Measurements from ENCODE around the gene SHKBP1.
"Not testable (repeated sequence)": the region's sequence is repeated elsewhere in the genome, so short reads cannot be mapped to it uniquely, and the experiment has no call there.

The SHKBP1 gene

DNA sequence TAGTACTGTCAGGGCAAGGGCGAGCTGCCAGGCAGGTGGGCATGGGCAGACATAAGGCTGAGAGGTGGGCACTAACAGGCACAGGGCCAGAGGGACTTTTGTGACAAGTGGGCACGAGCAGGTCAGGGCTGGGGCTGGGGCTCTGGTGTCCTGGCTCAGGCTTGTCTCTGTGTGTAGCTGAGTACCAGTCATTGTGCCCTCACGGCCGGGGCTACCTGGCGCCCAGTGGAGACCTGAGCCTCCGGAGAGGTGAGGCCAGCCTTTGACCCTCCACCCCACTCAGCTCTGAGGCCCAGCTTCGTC, 46.1 kb downstream of the SHKBP1 start:
- no peak overlapping the region for H3K4me3 ChIP-seq (ENCODE audit: low read depth in 1 of 2, low read length in 2 of 2)
- no peaks in the 10 kb centered on the region for H3K27me3 ChIP-seq (ENCODE audit: insufficient read depth, low read length, poor library complexity)
- H3K4me2 ChIP-seq (ENCODE audit: insufficient read depth, low read length): no peak overlapping the region
- no peaks in the 10 kb centered on the region for H4K20me1 ChIP-seq (ENCODE audit: insufficient read depth, low read length)
- H3K9ac ChIP-seq (ENCODE audit: low read depth, low read length): no peak overlapping the region
- TF ChIP-seq, protein P1, sequence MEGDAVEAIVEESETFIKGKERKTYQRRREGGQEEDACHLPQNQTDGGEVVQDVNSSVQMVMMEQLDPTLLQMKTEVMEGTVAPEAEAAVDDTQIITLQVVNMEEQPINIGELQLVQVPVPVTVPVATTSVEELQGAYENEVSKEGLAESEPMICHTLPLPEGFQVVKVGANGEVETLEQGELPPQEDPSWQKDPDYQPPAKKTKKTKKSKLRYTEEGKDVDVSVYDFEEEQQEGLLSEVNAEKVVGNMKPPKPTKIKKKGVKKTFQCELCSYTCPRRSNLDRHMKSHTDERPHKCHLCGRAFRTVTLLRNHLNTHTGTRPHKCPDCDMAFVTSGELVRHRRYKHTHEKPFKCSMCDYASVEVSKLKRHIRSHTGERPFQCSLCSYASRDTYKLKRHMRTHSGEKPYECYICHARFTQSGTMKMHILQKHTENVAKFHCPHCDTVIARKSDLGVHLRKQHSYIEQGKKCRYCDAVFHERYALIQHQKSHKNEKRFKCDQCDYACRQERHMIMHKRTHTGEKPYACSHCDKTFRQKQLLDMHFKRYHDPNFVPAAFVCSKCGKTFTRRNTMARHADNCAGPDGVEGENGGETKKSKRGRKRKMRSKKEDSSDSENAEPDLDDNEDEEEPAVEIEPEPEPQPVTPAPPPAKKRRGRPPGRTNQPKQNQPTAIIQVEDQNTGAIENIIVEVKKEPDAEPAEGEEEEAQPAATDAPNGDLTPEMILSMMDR (IDR thresholded peaks at IDR 0.05; ENCODE audit: borderline replicate concordance, extremely low read depth, low read length, poor library complexity, severe bottlenecking): no peak
- TF ChIP-seq EZH2 (IDR thresholded peaks at IDR 0.05; ENCODE audit: borderline replicate concordance, low read depth, low read length, severe bottlenecking): no peak
- ATAC-seq (ENCODE audit: insufficient read depth, low read depth) (no peak), DNase-seq (no peak)
- H3K36me3 ChIP-seq (ENCODE audit: insufficient read depth, low read length): no peaks in the 10 kb centered on the region
- H3K27ac ChIP-seq (ENCODE audit: low read length): no peak overlapping the region
- H2AFZ ChIP-seq (ENCODE audit: low read depth, low read length): no peak overlapping the region
- H3K4me1 ChIP-seq (ENCODE audit: insufficient read depth, low read length): no peaks in the 10 kb centered on the region
- H3K9me3 ChIP-seq (ENCODE audit: insufficient read depth, low read length, severe bottlenecking): no peaks in the 10 kb centered on the region
- H3K79me2 ChIP-seq (ENCODE audit: insufficient read depth, low read length): no peaks in the 10 kb centered on the region

DNA sequence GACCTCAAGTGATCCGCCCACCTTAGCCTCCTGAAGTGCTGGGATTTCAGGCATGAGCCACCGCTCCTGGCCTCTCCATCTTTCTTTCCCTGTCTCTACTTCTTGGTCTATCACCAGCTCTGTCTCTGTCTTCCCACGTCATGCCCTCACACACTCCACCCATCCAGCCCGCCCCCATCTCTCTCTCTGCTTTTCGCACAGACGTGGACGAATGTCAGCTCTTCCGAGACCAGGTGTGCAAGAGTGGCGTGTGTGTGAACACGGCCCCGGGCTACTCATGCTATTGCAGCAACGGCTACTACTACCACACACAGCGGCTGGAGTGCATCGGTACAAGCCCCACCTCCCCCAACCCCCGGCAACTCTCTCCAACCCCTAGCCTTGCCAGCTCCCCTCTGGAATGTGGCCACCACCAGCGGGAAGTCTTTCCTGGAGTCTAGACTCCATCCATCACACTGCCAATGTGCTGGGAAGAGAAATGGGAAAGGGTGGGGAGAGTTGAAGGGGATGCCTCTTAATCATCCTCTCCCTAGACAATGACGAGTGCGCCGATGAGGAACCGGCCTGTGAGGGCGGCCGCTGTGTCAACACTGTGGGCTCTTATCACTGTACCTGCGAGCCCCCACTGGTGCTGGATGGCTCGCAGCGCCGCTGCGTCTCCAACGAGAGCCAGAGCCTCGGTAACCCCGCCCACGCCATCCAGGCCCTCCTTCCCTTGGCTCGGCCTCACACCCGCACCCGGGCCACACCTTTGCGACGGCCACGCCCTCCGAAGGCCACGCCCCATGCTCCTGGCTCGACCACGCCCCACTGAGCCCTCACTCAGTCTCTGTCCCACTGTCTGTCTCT, 47.0 kb downstream of the SHKBP1 start:
- Histone ChIP-seq H3K27me3 (ENCODE audit: insufficient read depth, low read length, poor library complexity) (no peaks in the 10 kb centered on the region), H3K4me1 (ENCODE audit: insufficient read depth, low read length) (no peaks in the 10 kb centered on the region), H3K36me3 (ENCODE audit: insufficient read depth, low read length) (no peaks in the 10 kb centered on the region), H3K79me2 (ENCODE audit: insufficient read depth, low read length) (no peaks in the 10 kb centered on the region), H3K9me3 (ENCODE audit: insufficient read depth, low read length, severe bottlenecking) (no peaks in the 10 kb centered on the region), H3K9ac (ENCODE audit: low read depth, low read length) (no peak overlapping the region), H3K4me3 (ENCODE audit: low read depth in 1 of 2, low read length in 2 of 2) (no peak overlapping the region), H3K4me2 (ENCODE audit: insufficient read depth, low read length) (no peak overlapping the region), H2AFZ (ENCODE audit: low read depth, low read length) (no peak overlapping the region), H4K20me1 (ENCODE audit: insufficient read depth, low read length) (no peaks in the 10 kb centered on the region), H3K27ac (ENCODE audit: low read length) (no peak overlapping the region)
- ATAC-seq (ENCODE audit: insufficient read depth, low read depth) (no peak), DNase-seq (peak; percentile 21)
- TF ChIP-seq, protein P1 (IDR thresholded peaks at IDR 0.05; ENCODE audit: borderline replicate concordance, extremely low read depth, low read length, poor library complexity, severe bottlenecking): no peak
- TF ChIP-seq EZH2 (IDR thresholded peaks at IDR 0.05; ENCODE audit: borderline replicate concordance, low read depth, low read length, severe bottlenecking): no peak

DNA sequence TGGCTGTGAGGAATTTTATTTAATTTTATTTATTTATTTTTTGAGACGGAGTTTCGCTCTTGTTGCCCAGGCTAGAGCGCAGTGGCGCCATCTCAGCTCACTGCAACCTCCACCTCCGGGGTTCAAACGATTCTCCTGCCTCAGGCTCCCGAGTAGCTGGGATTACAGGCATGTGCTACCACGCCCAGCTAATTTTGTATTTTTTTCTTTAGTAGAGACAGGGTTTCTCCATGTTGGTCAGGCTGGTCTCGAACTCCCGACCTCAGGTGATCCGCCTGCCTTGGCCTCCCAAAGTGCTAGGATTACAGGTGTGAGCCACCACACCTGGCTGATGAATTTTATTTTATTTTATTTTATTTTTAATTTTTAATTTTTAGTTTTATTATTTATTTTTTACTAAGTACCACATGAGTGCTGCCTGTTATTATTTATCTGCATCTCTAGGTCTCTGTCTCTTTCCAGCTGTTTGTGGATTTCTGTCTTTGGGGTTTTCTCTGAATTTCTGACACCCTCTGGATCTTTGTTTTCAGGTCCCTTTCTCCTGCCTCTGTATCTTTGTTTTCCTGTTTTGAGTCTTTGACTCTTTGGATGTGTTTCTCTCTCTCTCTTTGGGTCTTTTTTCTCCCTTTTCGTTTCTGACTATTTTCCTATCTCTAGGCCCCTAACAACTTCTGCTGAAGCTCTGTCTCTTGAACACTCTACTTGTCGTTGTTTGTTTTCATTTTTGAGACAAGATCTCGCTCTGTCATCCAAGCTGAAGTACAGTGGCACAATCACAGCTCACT, 47.9 kb downstream of the SHKBP1 start:
- not testable (repeated sequence) for H3K9ac ChIP-seq (ENCODE audit: low read depth, low read length); H3K9me3 ChIP-seq (ENCODE audit: insufficient read depth, low read length, severe bottlenecking); ATAC-seq (ENCODE audit: insufficient read depth, low read depth); H3K27ac ChIP-seq (ENCODE audit: low read length); H3K36me3 ChIP-seq (ENCODE audit: insufficient read depth, low read length); H3K27me3 ChIP-seq (ENCODE audit: insufficient read depth, low read length, poor library complexity); H3K79me2 ChIP-seq (ENCODE audit: insufficient read depth, low read length); H3K4me3 ChIP-seq (ENCODE audit: low read depth in 1 of 2, low read length in 2 of 2); H3K4me1 ChIP-seq (ENCODE audit: insufficient read depth, low read length); H4K20me1 ChIP-seq (ENCODE audit: insufficient read depth, low read length); H2AFZ ChIP-seq (ENCODE audit: low read depth, low read length); H3K4me2 ChIP-seq (ENCODE audit: insufficient read depth, low read length); DNase-seq

DNA sequence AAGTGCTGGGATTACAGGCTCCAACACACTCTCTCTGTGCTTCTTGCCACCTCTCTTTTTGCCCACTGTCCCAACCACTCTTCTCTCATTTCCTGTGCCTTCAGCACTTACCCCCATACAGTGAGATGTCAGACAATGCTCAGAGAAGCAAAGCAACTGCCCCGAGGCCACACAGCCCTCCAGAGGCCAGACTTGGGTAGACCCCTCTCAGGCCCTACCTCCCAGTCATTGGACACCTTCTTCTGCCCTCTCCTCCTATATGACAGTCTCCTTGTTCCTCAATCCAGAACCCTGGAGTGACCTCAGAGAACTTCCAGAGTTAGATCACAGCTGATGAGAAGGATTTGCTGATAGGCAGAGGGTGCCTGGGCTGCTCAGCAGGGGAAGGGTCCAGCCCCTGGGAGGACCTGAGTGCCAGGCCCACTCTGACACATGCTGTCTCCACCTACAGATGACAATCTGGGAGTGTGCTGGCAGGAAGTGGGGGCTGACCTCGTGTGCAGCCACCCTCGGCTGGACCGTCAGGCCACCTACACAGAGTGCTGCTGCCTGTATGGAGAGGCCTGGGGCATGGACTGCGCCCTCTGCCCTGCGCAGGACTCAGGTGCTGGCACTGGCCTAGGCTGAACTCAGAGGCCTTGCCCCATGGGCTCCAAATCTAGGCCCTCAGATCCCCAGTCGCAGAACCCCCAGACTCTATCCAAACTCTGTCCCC, 48.9 kb downstream of the SHKBP1 start:
- no peaks in the 10 kb centered on the region for H3K4me1 ChIP-seq (ENCODE audit: insufficient read depth, low read length)
- DNase-seq: no peak
- no peaks in the 10 kb centered on the region for H4K20me1 ChIP-seq (ENCODE audit: insufficient read depth, low read length)
- H3K9me3 ChIP-seq (ENCODE audit: insufficient read depth, low read length, severe bottlenecking): no peaks in the 10 kb centered on the region
- H3K79me2 ChIP-seq (ENCODE audit: insufficient read depth, low read length): no peaks in the 10 kb centered on the region
- H3K36me3 ChIP-seq (ENCODE audit: insufficient read depth, low read length): no peaks in the 10 kb centered on the region
- H3K4me3 ChIP-seq (ENCODE audit: low read depth in 1 of 2, low read length in 2 of 2): no peak overlapping the region
- no peak overlapping the region for H3K27ac ChIP-seq (ENCODE audit: low read length)
- H2AFZ ChIP-seq (ENCODE audit: low read depth, low read length): no peak overlapping the region
- H3K4me2 ChIP-seq (ENCODE audit: insufficient read depth, low read length): no peak overlapping the region
- TF ChIP-seq EZH2 (IDR thresholded peaks at IDR 0.05; ENCODE audit: borderline replicate concordance, low read depth, low read length, severe bottlenecking): no peak
- TF ChIP-seq, protein P1 (IDR thresholded peaks at IDR 0.05; ENCODE audit: borderline replicate concordance, extremely low read depth, low read length, poor library complexity, severe bottlenecking): no peak
- no peaks in the 10 kb centered on the region for H3K27me3 ChIP-seq (ENCODE audit: insufficient read depth, low read length, poor library complexity)
- ATAC-seq (ENCODE audit: insufficient read depth, low read depth): no peak
- H3K9ac ChIP-seq (ENCODE audit: low read depth, low read length): no peak overlapping the region

All from DND-41 (cell line).